GM18508 (cell line): ENCODE results near the gene ATP13A2.

Experiments
- ATAC-seq: cut with Tn5 transposase; IDR thresholded peaks from one replicate; pipeline ENCODE4 v1.9.1; 2021; ENCODE audit warnings: moderate number of reproducible peaks; ENCODE audit not compliant: insufficient read depth, unreplicated experiment

The ATP13A2 gene, protein sequence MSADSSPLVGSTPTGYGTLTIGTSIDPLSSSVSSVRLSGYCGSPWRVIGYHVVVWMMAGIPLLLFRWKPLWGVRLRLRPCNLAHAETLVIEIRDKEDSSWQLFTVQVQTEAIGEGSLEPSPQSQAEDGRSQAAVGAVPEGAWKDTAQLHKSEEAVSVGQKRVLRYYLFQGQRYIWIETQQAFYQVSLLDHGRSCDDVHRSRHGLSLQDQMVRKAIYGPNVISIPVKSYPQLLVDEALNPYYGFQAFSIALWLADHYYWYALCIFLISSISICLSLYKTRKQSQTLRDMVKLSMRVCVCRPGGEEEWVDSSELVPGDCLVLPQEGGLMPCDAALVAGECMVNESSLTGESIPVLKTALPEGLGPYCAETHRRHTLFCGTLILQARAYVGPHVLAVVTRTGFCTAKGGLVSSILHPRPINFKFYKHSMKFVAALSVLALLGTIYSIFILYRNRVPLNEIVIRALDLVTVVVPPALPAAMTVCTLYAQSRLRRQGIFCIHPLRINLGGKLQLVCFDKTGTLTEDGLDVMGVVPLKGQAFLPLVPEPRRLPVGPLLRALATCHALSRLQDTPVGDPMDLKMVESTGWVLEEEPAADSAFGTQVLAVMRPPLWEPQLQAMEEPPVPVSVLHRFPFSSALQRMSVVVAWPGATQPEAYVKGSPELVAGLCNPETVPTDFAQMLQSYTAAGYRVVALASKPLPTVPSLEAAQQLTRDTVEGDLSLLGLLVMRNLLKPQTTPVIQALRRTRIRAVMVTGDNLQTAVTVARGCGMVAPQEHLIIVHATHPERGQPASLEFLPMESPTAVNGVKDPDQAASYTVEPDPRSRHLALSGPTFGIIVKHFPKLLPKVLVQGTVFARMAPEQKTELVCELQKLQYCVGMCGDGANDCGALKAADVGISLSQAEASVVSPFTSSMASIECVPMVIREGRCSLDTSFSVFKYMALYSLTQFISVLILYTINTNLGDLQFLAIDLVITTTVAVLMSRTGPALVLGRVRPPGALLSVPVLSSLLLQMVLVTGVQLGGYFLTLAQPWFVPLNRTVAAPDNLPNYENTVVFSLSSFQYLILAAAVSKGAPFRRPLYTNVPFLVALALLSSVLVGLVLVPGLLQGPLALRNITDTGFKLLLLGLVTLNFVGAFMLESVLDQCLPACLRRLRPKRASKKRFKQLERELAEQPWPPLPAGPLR

GRCh38 chr1:17011439-17012307 is at the start of gene ATP13A2:
TSS of gene ATP13A2 (minus strand) at chr1:17011928. CDS start at chr1:17011738, 190 bp downstream.
- ATAC-seq: no peak

DNA sequence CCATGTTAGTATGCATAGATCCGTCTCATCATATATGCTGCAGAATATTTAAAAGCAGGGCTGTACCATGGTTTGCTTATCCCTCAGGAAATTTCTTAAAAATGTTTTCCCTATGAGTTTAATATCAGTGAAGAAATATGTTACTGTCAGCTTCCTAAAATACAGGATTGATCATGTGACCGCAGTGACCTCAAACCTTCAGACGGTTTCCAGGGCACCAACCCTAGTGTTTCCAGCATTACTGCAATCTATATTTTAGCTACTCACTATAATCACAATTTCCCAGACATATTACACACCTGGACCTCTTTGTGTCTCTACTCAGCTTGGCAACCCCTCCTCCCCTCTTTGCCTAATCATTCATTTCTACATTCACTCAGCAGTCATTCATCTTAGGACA is 49.8 kb upstream of the ATP13A2 start:
- no peak for ATAC-seq

DNA sequence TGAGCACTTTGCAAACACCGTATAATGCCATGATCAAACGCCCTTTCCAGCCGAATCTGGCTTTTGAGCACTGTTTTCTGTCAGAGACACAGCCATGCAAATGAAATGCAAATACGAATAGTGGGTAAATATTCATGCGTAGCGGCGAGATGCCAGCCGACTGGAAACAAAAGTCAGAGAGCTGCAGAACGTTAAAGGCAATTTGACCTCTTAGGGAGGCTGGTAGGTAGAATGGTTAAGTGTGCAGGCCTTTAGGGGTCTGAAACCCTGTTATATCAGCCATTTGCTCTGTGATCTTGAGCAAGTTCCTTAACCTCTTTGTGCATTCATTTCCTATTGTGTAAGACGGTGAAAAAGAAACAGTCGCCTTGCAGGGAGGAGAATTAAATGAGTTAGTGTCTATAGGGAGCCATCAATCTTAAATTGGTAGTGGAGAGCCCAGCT is 48.6 kb upstream of the ATP13A2 start:
- ATAC-seq: no peak

GRCh38 chr1:17059391-17060305 is 47.9 kb upstream of the ATP13A2 start:
- no peak for ATAC-seq

GRCh38 chr1:17056551-17056950 is 44.8 kb upstream of the ATP13A2 start:
- ATAC-seq: no peak

DNA sequence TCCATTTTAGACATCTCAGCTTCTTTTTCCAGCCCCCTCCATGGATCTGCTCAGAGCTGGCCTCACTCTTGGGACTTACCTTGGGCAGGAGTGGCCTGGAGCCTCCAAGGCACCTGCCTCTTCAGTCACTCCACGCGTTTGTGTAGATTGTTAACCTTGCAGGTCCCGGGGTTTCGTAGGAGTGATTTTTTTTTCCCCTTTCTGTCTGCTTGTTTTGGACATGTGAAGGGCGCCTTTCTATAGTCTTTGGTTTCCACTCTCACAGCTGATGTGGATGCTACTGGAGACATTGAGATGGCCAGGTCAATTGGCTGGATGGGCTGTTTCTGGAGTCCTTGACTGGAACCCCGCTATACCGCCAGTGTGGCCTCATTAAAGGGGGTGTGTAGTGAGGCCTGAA is 44.1 kb upstream of the ATP13A2 start:
- no peak for ATAC-seq

DNA sequence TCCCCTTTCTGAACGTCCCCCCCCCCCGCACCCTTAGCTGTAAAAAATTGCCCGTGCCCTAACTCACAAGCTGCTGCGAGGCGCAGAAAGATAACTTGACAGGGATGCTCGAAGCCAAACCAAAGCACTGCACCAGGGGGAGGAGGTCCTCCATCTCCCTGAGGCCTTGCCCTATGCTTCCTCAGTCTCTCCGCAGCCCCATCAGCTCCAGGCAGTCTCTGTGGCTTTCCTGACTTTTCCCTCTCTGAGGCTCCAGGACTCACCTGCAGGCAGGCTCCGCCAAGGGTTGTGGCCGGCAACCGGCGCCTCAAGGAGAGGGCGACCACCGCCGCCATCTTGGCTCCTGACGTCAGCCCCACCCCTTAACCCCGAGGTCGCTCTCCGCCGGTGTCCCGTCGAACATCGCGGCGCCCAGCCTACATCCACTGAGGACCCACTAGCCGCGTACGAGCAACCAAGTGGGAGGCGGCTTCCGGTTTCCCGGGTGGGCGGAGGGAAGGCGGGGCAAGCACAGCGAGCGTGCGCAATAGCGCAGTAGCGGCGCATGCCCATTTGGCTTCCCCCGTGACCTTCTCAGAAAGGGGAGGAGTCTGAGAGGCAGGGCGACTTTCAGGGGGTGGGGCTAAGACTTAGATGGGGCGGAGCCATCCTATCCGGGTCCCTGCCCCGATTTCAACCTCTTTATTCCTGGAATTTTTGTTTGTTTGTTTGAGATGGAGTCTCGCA is 42.1 kb upstream of the ATP13A2 start, which contains the start of gene SDHB:
Gene SDHB (minus strand): TSS at position 348 of the 726 bp plus-strand sequence. CDS start 13 bp downstream, at position 335.
- peak; percentile 82 for ATAC-seq

DNA sequence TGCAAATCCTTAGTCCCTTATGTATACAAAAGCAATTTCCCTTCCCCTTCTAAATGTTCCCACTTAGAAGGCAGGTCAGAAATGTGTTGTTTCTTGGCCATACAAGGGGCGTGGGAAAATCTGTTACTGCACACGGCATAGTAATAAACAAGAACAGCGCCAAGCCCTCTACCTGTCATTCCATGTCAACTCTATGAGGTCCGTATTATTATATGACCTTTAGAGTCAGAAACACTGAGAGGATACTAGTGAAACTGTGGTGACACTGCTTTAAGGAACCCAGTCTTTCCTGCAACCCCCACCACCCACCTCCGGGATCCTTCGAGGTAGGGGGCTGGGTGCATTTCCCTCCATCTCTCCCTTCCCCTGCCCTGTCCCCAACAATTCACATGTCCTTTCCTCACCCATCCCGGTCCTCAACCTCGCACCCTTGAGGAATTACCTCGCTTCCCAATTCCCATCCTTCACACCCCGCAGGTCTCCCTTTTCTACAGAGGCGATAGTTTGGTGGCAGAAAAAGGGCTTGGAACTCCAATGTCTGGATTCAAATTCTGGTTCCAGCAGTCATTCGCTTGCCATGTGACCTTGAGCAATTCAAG is 41.5 kb upstream of the ATP13A2 start:
- ATAC-seq: no peak

DNA sequence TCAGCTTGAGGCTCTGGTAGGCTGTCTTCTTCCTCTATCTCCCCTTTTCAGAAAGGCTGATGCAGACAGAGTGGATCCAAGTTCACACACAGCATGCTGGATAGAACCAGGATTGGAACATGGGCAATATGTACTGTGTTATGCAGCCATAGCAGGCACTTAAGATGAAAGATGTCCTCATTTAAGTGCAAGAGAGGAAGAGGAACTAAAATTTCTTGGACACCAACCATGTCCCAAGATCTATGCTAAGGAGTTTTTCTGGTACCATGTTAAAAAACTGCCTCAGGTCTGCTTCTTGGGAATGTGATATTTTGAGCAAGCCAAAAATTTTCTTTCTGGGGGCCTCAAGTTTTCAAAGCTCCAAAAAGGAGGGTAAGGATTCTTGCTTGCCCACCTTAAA is 40.9 kb upstream of the ATP13A2 start:
- ATAC-seq: no peak

GRCh38 chr1:17052038-17052437 is 40.3 kb upstream of the ATP13A2 start:
- no peak for ATAC-seq

DNA sequence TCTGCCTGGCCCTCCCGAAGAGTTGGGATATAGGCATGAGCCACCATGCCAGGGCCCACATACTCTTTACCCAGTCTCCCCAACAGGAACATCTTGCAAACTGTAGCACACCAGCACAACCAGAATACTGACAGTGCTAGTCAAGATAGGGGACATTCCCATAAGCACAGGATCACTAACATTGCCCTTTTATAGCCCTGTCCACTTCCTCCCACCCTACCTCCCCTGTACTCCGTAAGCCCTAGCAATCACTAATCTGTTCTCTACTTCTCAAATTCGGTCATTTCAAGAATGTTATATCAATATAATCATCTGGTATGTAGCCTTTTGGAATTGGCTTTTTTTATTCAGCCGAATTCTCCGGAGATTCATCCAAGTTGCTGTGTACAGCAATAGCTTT is 36.2 kb upstream of the ATP13A2 start:
- ATAC-seq: no peak

GRCh38 chr1:17046334-17046657 is 34.6 kb upstream of the ATP13A2 start:
- ATAC-seq: no peak

- ATAC-seq: no peak
Observed at GRCh38 chr1:17045634-17046333, 34.1 kb upstream of the ATP13A2 start.

GRCh38 chr1:17045150-17045549 is 33.4 kb upstream of the ATP13A2 start:
- ATAC-seq: no peak

DNA sequence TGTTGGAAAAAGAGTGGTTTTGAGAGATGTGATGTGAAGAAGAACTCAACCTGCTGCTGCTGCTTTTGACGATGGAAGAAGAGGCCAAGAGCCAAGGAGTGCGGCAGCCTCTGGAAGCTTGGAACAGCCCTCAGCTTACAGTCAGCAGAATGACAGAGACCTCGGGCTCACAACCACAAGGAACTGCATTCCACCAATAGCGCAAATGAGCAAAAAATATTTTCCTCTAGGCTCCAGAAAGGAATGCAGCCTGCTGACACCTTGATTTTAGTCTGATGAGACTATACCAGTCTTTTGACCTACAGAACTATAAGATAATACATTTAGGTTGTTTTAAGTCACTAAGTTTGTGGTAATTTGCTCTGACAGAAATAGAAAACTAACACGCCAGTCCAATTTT is 31.9 kb upstream of the ATP13A2 start:
- ATAC-seq: no peak

DNA sequence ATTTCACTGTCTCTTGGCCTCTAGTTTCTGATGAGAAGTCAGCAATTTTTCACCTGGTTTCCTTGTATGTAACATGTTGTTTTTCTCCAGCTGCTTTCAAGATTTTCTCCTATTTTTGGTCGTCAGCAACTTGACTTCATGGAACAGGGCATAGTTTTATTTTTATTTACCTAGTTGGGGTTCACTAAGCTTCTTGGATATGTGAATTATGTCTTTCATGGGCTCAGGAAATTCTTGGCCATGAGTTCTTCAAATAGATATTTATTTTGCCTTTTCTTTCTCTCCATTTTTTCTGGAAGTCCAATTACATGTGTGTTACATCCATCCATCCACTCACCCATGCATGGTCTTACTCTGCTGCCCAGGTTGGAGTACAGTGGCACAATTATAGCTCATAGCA is 28.4 kb upstream of the ATP13A2 start:
- ATAC-seq: no peak

- no peak for ATAC-seq
Observed at GRCh38 chr1:17039522-17039921, 27.8 kb upstream of the ATP13A2 start.
